NCI-H1930 (cell line): ENCODE measurements around the gene NUP62.
A peak's percentile ranks its signal among the peaks of the same experiment; 100 is the strongest.
"Not testable (repeated sequence)": the region's sequence is repeated elsewhere in the genome, so short reads cannot be mapped to it uniquely, and the experiment has no call there.

Experiments
- DNase-seq, 2 experiments: peaks; one replicate each; lab custom pipeline; 2025; lab: John Stamatoyannopoulos, UW

Gene NUP62

GRCh38 chr19:49951806-49952478 lies 22.6 kb upstream of the NUP62 start:
- no peak for DNase-seq

- no peak for DNase-seq
Observed at GRCh38 chr19:49950956-49951526, 21.7 kb upstream of the NUP62 start.

- DNase-seq = no peak
Observed at GRCh38 chr19:49950590-49950948, 21.3 kb upstream of the NUP62 start.

- no peak for DNase-seq
Observed at GRCh38 chr19:49949742-49950589, 20.7 kb upstream of the NUP62 start.

- DNase-seq = no peak
Observed at GRCh38 chr19:49946415-49946814, 17.1 kb upstream of the NUP62 start.

GRCh38 chr19:49944567-49944966 lies 15.3 kb upstream of the NUP62 start:
- DNase-seq = not testable (repeated sequence)

GRCh38 chr19:49940482-49940791 lies 11.1 kb upstream of the NUP62 start:
- DNase-seq = no peak

- DNase-seq = no peak
Observed at GRCh38 chr19:49939721-49940481, 10.6 kb upstream of the NUP62 start.

GRCh38 chr19:49938662-49939061 lies 9.4 kb upstream of the NUP62 start:
- no peak for DNase-seq

GRCh38 chr19:49937750-49938381 lies 8.6 kb upstream of the NUP62 start:
- peak; percentile 61 to 87 for DNase-seq

- no peak for DNase-seq
Observed at GRCh38 chr19:49936549-49936948, 7.2 kb upstream of the NUP62 start.

- DNase-seq = no peak
Observed at GRCh38 chr19:49933643-49934042, 4.3 kb upstream of the NUP62 start.

GRCh38 chr19:49932731-49933131 lies 3.4 kb upstream of the NUP62 start:
- DNase-seq = no peak

- DNase-seq = no peak
Observed at GRCh38 chr19:49932041-49932451, 2.7 kb upstream of the NUP62 start.

- no peak for DNase-seq
Observed at GRCh38 chr19:49931293-49932040, 2.2 kb upstream of the NUP62 start.

- peak; percentile 58 to 61 for DNase-seq
Observed at GRCh38 chr19:49930483-49931011, 1.2 kb upstream of the NUP62 start.

- peak; percentile 91 to 98 for DNase-seq
Observed at GRCh38 chr19:49929611-49930482, 543 bp upstream of the NUP62 start.

- DNase-seq = no peak
Observed at GRCh38 chr19:49927526-49928264, 1.6 kb downstream of the NUP62 start.

- no peak for DNase-seq
Observed at GRCh38 chr19:49926515-49926914, 2.8 kb downstream of the NUP62 start.
